Keratinocyte (primary cell): ENCODE data around the gene MAJIN. TPM values are rescaled to one million over a fixed set of nuclear protein-coding genes. Genes with fewer than 3 reads are reported as not detected.

Experiments used
- DNase-seq: peaks from one replicate; pipeline ENCODE4 v3.0.0-alpha.2; 2011; ENCODE audit warnings: low read depth, missing footprints, low spot score
- FAIRE-seq: peaks from 2 replicates; lab custom pipeline; 2011; peaks lifted over from hg19 to GRCh38; lab: Jason Lieb, UNC
- H2AFZ ChIP-seq: 2 replicates; pipeline ENCODE4 v1.6.0; 2012; ENCODE audit warnings: low read length, control low read depth, inconsistent platforms; ENCODE audit not compliant: control insufficient read depth
- H3K27ac ChIP-seq: 2 replicates; pipeline ENCODE4 v1.5.1; 2011; ENCODE audit warnings: low read length; ENCODE audit not compliant: control insufficient read depth, insufficient read depth
- H3K27me3 ChIP-seq: 3 replicates; pipeline ENCODE4 v1.6.0; 2011; ENCODE audit warnings: low read length; ENCODE audit not compliant: control insufficient read depth, insufficient read depth; ENCODE audit errors: extremely low read depth
- H3K36me3 ChIP-seq, 2 experiments: 2 replicates in 1 of 2; 3 replicates in 1 of 2; pipeline ENCODE4 v1.5.1; 2011; ENCODE audit warnings: low read length in 2 of 2, mild to moderate bottlenecking in 1 of 2; ENCODE audit not compliant: control insufficient read depth in 2 of 2, insufficient read depth in 2 of 2; ENCODE audit errors: extremely low read depth in 1 of 2
- H3K4me1 ChIP-seq: 3 replicates; pipeline ENCODE4 v1.5.1; 2011; ENCODE audit warnings: low read length; ENCODE audit not compliant: control insufficient read depth, insufficient read depth; ENCODE audit errors: extremely low read depth
- H3K4me2 ChIP-seq: 3 replicates; pipeline ENCODE4 v1.6.0; 2011; ENCODE audit warnings: low read depth, low read length; ENCODE audit not compliant: control insufficient read depth, insufficient read depth; ENCODE audit errors: extremely low read depth
- H3K4me3 ChIP-seq, 3 experiments: fragments of 200-600 bp in 1 of 3; sonication (generic) in 1 of 3; 2 replicates in 2 of 3; 3 replicates in 1 of 3; pipeline ENCODE4 v1.5.1; 2011 to 2016; ENCODE audit warnings: low read length in 3 of 3, mild to moderate bottlenecking in 3 of 3, control low read depth in 2 of 3, inconsistent platforms in 1 of 3, low read depth in 1 of 3, mixed read lengths in 1 of 3, mixed run types in 1 of 3, moderate library complexity in 1 of 3; ENCODE audit not compliant: control insufficient read depth in 2 of 3, insufficient read depth in 2 of 3; ENCODE audit errors: extremely low read depth in 1 of 3
- H3K79me2 ChIP-seq: 2 replicates; pipeline ENCODE4 v1.6.0; 2012; ENCODE audit warnings: low read length; ENCODE audit not compliant: control insufficient read depth, insufficient read depth
- H3K9ac ChIP-seq: 3 replicates; pipeline ENCODE4 v1.6.0; 2011; ENCODE audit warnings: low read length; ENCODE audit not compliant: control insufficient read depth, insufficient read depth; ENCODE audit errors: extremely low read depth
- H3K9me1 ChIP-seq: 3 replicates; pipeline ENCODE4 v1.6.0; 2011; ENCODE audit warnings: low read length; ENCODE audit not compliant: control insufficient read depth, insufficient read depth; ENCODE audit errors: extremely low read depth
- H3K9me3 ChIP-seq: 2 replicates; pipeline ENCODE4 v1.5.1; 2012; ENCODE audit warnings: low read depth, low read length; ENCODE audit not compliant: control insufficient read depth
- H4K20me1 ChIP-seq: 3 replicates; pipeline ENCODE4 v1.6.0; 2011; ENCODE audit warnings: low read length; ENCODE audit not compliant: control insufficient read depth, insufficient read depth; ENCODE audit errors: extremely low read depth
- EZH2 ChIP-seq: IDR thresholded peaks from one replicate; pipeline ENCODE4 v1.6.1; 2012; ENCODE audit warnings: inconsistent platforms, mild to moderate bottlenecking, low read length, moderate library complexity
- dilution Hi-C: fragments of 300-500 bp; cut with MboI; formaldehyde crosslinking; loops from one replicate; pipeline ENCODE4 v1.7.0; 2020; ENCODE audit warnings: low sequenced_read_pairs; ENCODE audit not compliant: extremely low pct_ligation_motif_present
- polyA plus RNA-seq, 5 experiments: library from polyadenylated mRNA; depleted of rRNA in 3 of 5; stranded (reverse) in 3 of 5; stranded (forward) in 1 of 5; unstranded in 1 of 5; fragments of >200 nt; gene quantifications; 1 replicate in 1 of 5; 2 replicates in 3 of 5; 3 replicates in 1 of 5; pipeline versions ENCODE4 v1.2.1 to v1.2.3, GENCODE V29; 2011 to 2012; ENCODE audit warnings: missing spikeins in 2 of 5, low read depth in 1 of 5, low replicate concordance in 1 of 5
- TF ChIP-seq, protein P1 (sequence below), 3 experiments: IDR thresholded peaks in 1 of 3; conservative IDR thresholded peaks in 1 of 3; optimal IDR thresholded peaks in 1 of 3; 2 replicates in 2 of 3; 3 replicates in 1 of 3; pipeline versions ENCODE3 to v1.5.1; 2011; ENCODE audit warnings: low read length in 3 of 3, mild to moderate bottlenecking in 3 of 3, moderate library complexity in 2 of 3, control low read depth in 1 of 3, inconsistent platforms in 1 of 3; ENCODE audit not compliant: insufficient read depth in 2 of 3; ENCODE audit errors: extremely low read depth in 1 of 3

MAJIN gene
- polyA plus RNA-seq, 1 donor (not counting 4 experiments of a cell fraction or from before 2014, with no cell fraction given) = 0.09 TPM

DNA sequence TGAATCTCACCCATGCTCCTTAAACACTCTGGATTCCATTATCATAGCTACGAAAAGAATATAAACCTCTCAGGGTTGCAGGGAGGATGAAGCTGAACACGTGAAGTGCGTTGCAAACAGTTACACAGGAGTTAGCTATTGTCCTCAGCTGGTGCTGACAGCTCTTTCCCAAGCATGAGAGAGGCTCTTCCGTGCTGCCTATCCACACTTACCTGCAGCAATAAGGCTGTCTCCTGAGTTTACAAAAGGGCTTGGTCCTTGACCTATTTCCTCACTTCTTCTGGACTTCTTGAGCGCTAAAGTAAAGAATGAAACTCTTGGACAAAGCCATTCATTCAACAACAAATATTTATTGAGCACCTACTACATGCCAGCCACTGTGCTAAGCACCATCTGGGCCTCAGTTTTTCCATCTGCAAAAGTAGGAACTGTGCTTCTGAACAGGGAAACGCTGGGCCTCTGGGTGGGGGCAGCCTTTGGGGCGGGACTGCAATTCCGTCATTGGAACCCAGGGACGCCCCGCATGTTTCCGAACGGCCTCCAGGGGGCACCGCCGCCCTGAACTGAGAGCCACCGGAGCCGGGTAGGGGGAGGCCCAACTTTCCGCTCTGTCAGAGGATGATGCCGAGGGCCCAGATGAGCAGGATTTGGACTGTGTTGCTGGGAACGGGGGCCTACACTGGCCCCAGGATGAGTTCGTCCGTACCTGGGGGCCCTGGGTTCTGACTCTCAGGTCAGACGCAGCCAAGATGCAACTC is 41.4 kb upstream of the MAJIN start:
- dilution Hi-C loops = no loop called here
- peak overlapping the region; percentile 87 for H3K9ac ChIP-seq
- H3K27me3 ChIP-seq = no peaks in the 10 kb centered on the region
- TF ChIP-seq, protein P1, sequence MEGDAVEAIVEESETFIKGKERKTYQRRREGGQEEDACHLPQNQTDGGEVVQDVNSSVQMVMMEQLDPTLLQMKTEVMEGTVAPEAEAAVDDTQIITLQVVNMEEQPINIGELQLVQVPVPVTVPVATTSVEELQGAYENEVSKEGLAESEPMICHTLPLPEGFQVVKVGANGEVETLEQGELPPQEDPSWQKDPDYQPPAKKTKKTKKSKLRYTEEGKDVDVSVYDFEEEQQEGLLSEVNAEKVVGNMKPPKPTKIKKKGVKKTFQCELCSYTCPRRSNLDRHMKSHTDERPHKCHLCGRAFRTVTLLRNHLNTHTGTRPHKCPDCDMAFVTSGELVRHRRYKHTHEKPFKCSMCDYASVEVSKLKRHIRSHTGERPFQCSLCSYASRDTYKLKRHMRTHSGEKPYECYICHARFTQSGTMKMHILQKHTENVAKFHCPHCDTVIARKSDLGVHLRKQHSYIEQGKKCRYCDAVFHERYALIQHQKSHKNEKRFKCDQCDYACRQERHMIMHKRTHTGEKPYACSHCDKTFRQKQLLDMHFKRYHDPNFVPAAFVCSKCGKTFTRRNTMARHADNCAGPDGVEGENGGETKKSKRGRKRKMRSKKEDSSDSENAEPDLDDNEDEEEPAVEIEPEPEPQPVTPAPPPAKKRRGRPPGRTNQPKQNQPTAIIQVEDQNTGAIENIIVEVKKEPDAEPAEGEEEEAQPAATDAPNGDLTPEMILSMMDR (optimal IDR thresholded peaks at IDR 0.05 in 1 of 3, IDR thresholded peaks at IDR 0.05 in 1 of 3, conservative IDR thresholded peaks at IDR 0.05 in 1 of 3; ENCODE audit: extremely low read depth in 1 of 3, insufficient read depth in 2 of 3, low read length in 3 of 3) = peak; percentile 65 to 88 (median 84)
- TF ChIP-seq EZH2 = no peak
- no peaks in the 10 kb centered on the region for H3K9me1 ChIP-seq
- H3K36me3 ChIP-seq = peaks cover 4 to 10% of the 10 kb centered on the region in 2 experiments
- DNase-seq (peak; percentile 40), FAIRE-seq (no peak)
- H3K9me3 ChIP-seq = no peaks in the 10 kb centered on the region
- peak overlapping the region; percentile 86 for H3K27ac ChIP-seq
- H2AFZ ChIP-seq = peak overlapping the region; percentile 89
- no peaks in the 10 kb centered on the region for H4K20me1 ChIP-seq
- peaks cover 8% of the 10 kb centered on the region for H3K4me1 ChIP-seq
- H3K4me3 ChIP-seq = peak overlapping the region; percentile 70 to 77 (median 75)
- H3K4me2 ChIP-seq = peak overlapping the region; percentile 85
- peaks cover 8% of the 10 kb centered on the region for H3K79me2 ChIP-seq

- FAIRE-seq = no peak
- TF ChIP-seq, protein P1 (optimal IDR thresholded peaks at IDR 0.05 in 1 of 3, IDR thresholded peaks at IDR 0.05 in 1 of 3, conservative IDR thresholded peaks at IDR 0.05 in 1 of 3; ENCODE audit: extremely low read depth in 1 of 3, insufficient read depth in 2 of 3, low read length in 3 of 3) = no peak
- TF ChIP-seq EZH2 = no peak
- no peaks in the 10 kb centered on the region for H3K27me3 ChIP-seq
- H3K79me2 ChIP-seq = no peaks in the 10 kb centered on the region
- no peak overlapping the region for H3K4me3 ChIP-seq
- no peaks in the 10 kb centered on the region for H3K36me3 ChIP-seq
- dilution Hi-C loops = no loop called here
- no peak overlapping the region for H3K9ac ChIP-seq
- no peak overlapping the region for H2AFZ ChIP-seq
- H3K4me2 ChIP-seq = no peak overlapping the region
- H4K20me1 ChIP-seq = no peaks in the 10 kb centered on the region
- no peaks in the 10 kb centered on the region for H3K9me3 ChIP-seq
- H3K4me1 ChIP-seq = peaks cover 25% of the 10 kb centered on the region
- no peak overlapping the region for H3K27ac ChIP-seq
- no peaks in the 10 kb centered on the region for H3K9me1 ChIP-seq
- DNase-seq = no peak
Observed at GRCh38 chr11:65008873-65009272, 37.0 kb upstream of the MAJIN start.
